DND-41 (cell line): ENCODE data around the gene MTFMT.

Experiments
- ATAC-seq: fragments of 200-7000 bp; cut with Tn5 transposase; 3 replicates; pipeline ENCODE4 v1.9.1; 2021; ENCODE audit warnings: low read depth; ENCODE audit not compliant: insufficient read depth
- DNase-seq: peaks from one replicate; pipeline ENCODE4 v3.0.0-alpha.2; 2020
- H2AFZ ChIP-seq: 2 replicates; pipeline ENCODE4 v1.6.0; 2012; ENCODE audit warnings: low read depth, low read length
- H3K27ac ChIP-seq: 2 replicates; pipeline ENCODE4 v1.5.1; 2012; ENCODE audit warnings: low read length, inconsistent platforms
- H3K27me3 ChIP-seq: fragments of 200-600 bp; sonication (generic); 2 replicates; pipeline ENCODE4 v1.6.0; 2012; ENCODE audit warnings: low read length, mild to moderate bottlenecking, inconsistent platforms; ENCODE audit not compliant: insufficient read depth, poor library complexity
- H3K36me3 ChIP-seq: 2 replicates; pipeline ENCODE4 v1.5.1; 2012; ENCODE audit warnings: low read length, inconsistent platforms; ENCODE audit not compliant: insufficient read depth
- H3K4me1 ChIP-seq: 2 replicates; pipeline ENCODE4 v1.5.1; 2012; ENCODE audit warnings: mild to moderate bottlenecking, low read length; ENCODE audit not compliant: insufficient read depth
- H3K4me2 ChIP-seq: 2 replicates; pipeline ENCODE4 v1.6.0; 2012; ENCODE audit warnings: mild to moderate bottlenecking, moderate library complexity, low read length, inconsistent platforms; ENCODE audit not compliant: insufficient read depth
- H3K4me3 ChIP-seq, 2 experiments: fragments of 200-600 bp in 1 of 2; shearing (Covaris generic) in 1 of 2; 2 replicates each; pipeline ENCODE4 v1.5.1; 2012 to 2016; ENCODE audit warnings: inconsistent platforms in 2 of 2, low read length in 2 of 2, mild to moderate bottlenecking in 2 of 2, low read depth in 1 of 2, moderate library complexity in 1 of 2
- H3K79me2 ChIP-seq: 2 replicates; pipeline ENCODE4 v1.6.0; 2012; ENCODE audit warnings: low read length, inconsistent platforms; ENCODE audit not compliant: insufficient read depth
- H3K9ac ChIP-seq: 2 replicates; pipeline ENCODE4 v1.6.0; 2012; ENCODE audit warnings: low read depth, mild to moderate bottlenecking, inconsistent platforms, low read length, moderate library complexity
- H3K9me3 ChIP-seq: 2 replicates; pipeline ENCODE4 v1.5.1; 2012; ENCODE audit warnings: low read length, moderate library complexity, mild to moderate bottlenecking, inconsistent platforms; ENCODE audit not compliant: insufficient read depth, severe bottlenecking
- H4K20me1 ChIP-seq: 2 replicates; pipeline ENCODE4 v1.6.0; 2012; ENCODE audit warnings: low read length; ENCODE audit not compliant: insufficient read depth
- CTCF ChIP-seq: IDR thresholded peaks from 2 replicates; pipeline ENCODE4 v1.5.1; 2012; ENCODE audit warnings: borderline replicate concordance, low read length, moderate library complexity, mild to moderate bottlenecking; ENCODE audit not compliant: poor library complexity, severe bottlenecking; ENCODE audit errors: extremely low read depth
- EZH2 ChIP-seq: IDR thresholded peaks from 3 replicates; pipeline ENCODE4 v1.6.1; 2012; ENCODE audit warnings: borderline replicate concordance, low read depth, mild to moderate bottlenecking, moderate library complexity, low read length, inconsistent platforms; ENCODE audit not compliant: severe bottlenecking

The MTFMT gene

GRCh38 chr15:65069179-65069578, 39.7 kb upstream of the MTFMT start:
- Histone ChIP-seq H3K4me1 (no peaks in the 10 kb centered on the region), H3K79me2 (no peaks in the 10 kb centered on the region), H3K27ac (no peak overlapping the region), H3K4me3 (no peak overlapping the region), H4K20me1 (no peaks in the 10 kb centered on the region), H3K36me3 (no peaks in the 10 kb centered on the region), H2AFZ (no peak overlapping the region), H3K9ac (no peak overlapping the region), H3K9me3 (no peaks in the 10 kb centered on the region), H3K4me2 (no peak overlapping the region), H3K27me3 (no peaks in the 10 kb centered on the region)
- TF ChIP-seq EZH2 (no peak), CTCF (no peak)
- DNase-seq = no peak
- ATAC-seq = no peak

GRCh38 chr15:65068403-65068788, 39.0 kb upstream of the MTFMT start:
- no peaks in the 10 kb centered on the region for H3K27me3 ChIP-seq
- no peak overlapping the region for H3K27ac ChIP-seq
- no peak overlapping the region for H3K4me3 ChIP-seq
- H3K4me1 ChIP-seq = no peaks in the 10 kb centered on the region
- DNase-seq = no peak
- no peaks in the 10 kb centered on the region for H3K79me2 ChIP-seq
- no peak overlapping the region for H2AFZ ChIP-seq
- TF ChIP-seq CTCF = no peak
- TF ChIP-seq EZH2 = no peak
- ATAC-seq = no peak
- no peak overlapping the region for H3K4me2 ChIP-seq
- H3K9ac ChIP-seq = no peak overlapping the region
- no peaks in the 10 kb centered on the region for H3K36me3 ChIP-seq
- no peaks in the 10 kb centered on the region for H4K20me1 ChIP-seq
- H3K9me3 ChIP-seq = no peaks in the 10 kb centered on the region

- Histone ChIP-seq H3K9me3 (no peaks in the 10 kb centered on the region), H3K4me3 (no peak within 1 kb of the TSS), H4K20me1 (no peaks in the 10 kb centered on the region), H3K4me1 (no peaks in the 10 kb centered on the region), H2AFZ (no peak within 1 kb of the TSS), H3K9ac (no peak within 1 kb of the TSS), H3K36me3 (no peaks in the 10 kb centered on the region), H3K27ac (no peak within 1 kb of the TSS), H3K4me2 (no peak within 1 kb of the TSS), H3K27me3 (no peaks in the 10 kb centered on the region), H3K79me2 (no peaks in the 10 kb centered on the region)
- DNase-seq (no peak), ATAC-seq (no peak)
- no peak for TF ChIP-seq CTCF
- TF ChIP-seq EZH2 = no peak
These were observed 38.4 kb upstream of the MTFMT start, which contains the start of gene RASL12 for GRCh38 chr15:65067645-65068402. RASL12 (minus strand) TSS chr15:65067991; CDS start chr15:65067835, 156 bp downstream.

- no peaks in the 10 kb centered on the region for H3K27me3 ChIP-seq
- no peak overlapping the region for H3K4me2 ChIP-seq
- TF ChIP-seq EZH2 (no peak), CTCF (no peak)
- H3K27ac ChIP-seq = no peak overlapping the region
- DNase-seq (no peak), ATAC-seq (no peak)
- H2AFZ ChIP-seq = no peak overlapping the region
- no peaks in the 10 kb centered on the region for H3K79me2 ChIP-seq
- no peaks in the 10 kb centered on the region for H3K36me3 ChIP-seq
- no peaks in the 10 kb centered on the region for H3K9me3 ChIP-seq
- no peak overlapping the region for H3K4me3 ChIP-seq
- H4K20me1 ChIP-seq = no peaks in the 10 kb centered on the region
- H3K4me1 ChIP-seq = no peaks in the 10 kb centered on the region
- no peak overlapping the region for H3K9ac ChIP-seq
These were observed 37.8 kb upstream of the MTFMT start for GRCh38 chr15:65067317-65067644.
